ENCODE results near the gene VMAC. TPM values are rescaled to one million over a fixed set of nuclear protein-coding genes. Genes with fewer than 3 reads are reported as not detected.
A peak's percentile ranks its signal among the peaks of the same experiment; 100 is the strongest.

Gene VMAC
- total and polyA plus RNA-seq, 9 of the 15 experiments (the other 6 are each of a cell fraction or from before 2014, with no cell fraction given): 0.03 to 3.4 (median 1.1) TPM

DNA sequence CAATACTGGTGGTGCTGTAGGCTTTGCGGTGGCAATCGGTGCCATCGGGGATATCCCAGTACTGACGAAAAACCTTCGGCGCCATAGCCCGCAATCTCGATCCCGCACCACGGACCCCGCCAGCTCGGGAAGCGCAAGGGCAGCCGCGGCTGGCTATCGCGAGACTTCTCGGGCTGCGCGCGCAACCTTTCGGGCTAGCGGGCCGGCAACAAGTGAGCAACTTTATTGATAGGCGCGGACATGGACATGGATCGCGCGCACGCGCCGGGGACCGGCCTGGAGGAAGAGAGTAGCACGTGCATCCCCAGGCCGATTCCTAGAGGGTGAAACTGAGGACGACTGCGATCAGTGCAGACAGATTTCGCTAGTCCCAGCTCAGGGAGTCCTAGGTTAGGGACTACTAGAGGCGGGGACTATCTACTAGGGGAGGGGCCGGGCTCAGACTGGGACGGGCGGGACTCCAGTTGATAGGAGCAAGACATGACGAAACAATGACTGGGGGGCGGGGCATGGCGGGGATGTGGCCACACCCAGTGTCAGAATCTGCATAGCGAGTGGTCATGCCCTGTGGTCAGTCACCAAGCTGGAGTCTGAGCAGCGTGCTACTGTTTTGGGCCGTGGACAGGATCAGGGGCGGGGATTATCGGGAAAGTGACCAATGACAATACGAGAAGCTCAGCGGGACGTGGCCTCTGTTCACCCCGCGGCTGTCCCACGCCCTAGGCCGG is 884 bp upstream of the VMAC start, which contains the start of gene NDUFA11 (continued):
- TF ChIP-seq SIX5 (IDR thresholded peaks at IDR 0.05; ENCODE audit: borderline replicate concordance in 1 of 2, insufficient read depth in 1 of 2, low read depth in 1 of 2, low read length in 2 of 2) (no peak), YY1 (IDR thresholded peaks at IDR 0.05; ENCODE audit: borderline replicate concordance in 1 of 3, control insufficient read depth in 1 of 3, extremely low read depth in 1 of 3, insufficient read depth in 3 of 3, insufficient read length in 1 of 3, insufficient replicate concordance in 2 of 3, low read depth in 1 of 3, low read length in 2 of 3) (peak; percentile 32 to 81 (median 73)), ZNF707 (CRISPR knock-in tag; conservative IDR thresholded peaks at IDR 0.05) (no peak), ESRRB (CRISPR knock-in tag; IDR thresholded peaks at IDR 0.05; ENCODE audit: borderline replicate concordance) (no peak), KLF13 (tag; IDR thresholded peaks at IDR 0.05; ENCODE audit: borderline replicate concordance, low read depth) (peak; percentile 31; the same call in 1 of the 2 replicates), CXXC5 (CRISPR knock-in tag; IDR thresholded peaks at IDR 0.05) (peak; percentile 94), ZNF12 (CRISPR knock-in tag; IDR thresholded peaks at IDR 0.05) (peak; percentile 86; the same call in 1 of the 2 replicates), ZC3H11A (IDR thresholded peaks at IDR 0.05; ENCODE audit: low read depth, low read length) (no peak), ZNF224 (CRISPR knock-in tag; IDR thresholded peaks at IDR 0.05) (no peak), CCNT2 (IDR thresholded peaks at IDR 0.05; ENCODE audit: borderline replicate concordance, extremely low read depth, insufficient read length, low read depth, low read length) (peak; percentile 67), E2F5 (CRISPR knock-in tag; IDR thresholded peaks at IDR 0.05) (0 out of 2 replicates have a peak, but pooled peaks have one; percentile 31), CBX1 (IDR thresholded peaks at IDR 0.05; ENCODE audit: low read depth) (no peak), MECOM (CRISPR knock-in tag; IDR thresholded peaks at IDR 0.05) (no peak), U2AF2 (optimal IDR thresholded peaks at IDR 0.05; ENCODE audit: low read depth, low read length) (no peak), MTA1 (IDR thresholded peaks at IDR 0.05; ENCODE audit: borderline replicate concordance) (no peak), RBFOX2 (IDR thresholded peaks at IDR 0.05; ENCODE audit: low read depth, low read length) (peak; percentile 98)
- TF ChIP-seq, protein P1, sequence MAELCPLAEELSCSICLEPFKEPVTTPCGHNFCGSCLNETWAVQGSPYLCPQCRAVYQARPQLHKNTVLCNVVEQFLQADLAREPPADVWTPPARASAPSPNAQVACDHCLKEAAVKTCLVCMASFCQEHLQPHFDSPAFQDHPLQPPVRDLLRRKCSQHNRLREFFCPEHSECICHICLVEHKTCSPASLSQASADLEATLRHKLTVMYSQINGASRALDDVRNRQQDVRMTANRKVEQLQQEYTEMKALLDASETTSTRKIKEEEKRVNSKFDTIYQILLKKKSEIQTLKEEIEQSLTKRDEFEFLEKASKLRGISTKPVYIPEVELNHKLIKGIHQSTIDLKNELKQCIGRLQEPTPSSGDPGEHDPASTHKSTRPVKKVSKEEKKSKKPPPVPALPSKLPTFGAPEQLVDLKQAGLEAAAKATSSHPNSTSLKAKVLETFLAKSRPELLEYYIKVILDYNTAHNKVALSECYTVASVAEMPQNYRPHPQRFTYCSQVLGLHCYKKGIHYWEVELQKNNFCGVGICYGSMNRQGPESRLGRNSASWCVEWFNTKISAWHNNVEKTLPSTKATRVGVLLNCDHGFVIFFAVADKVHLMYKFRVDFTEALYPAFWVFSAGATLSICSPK (IDR thresholded peaks at IDR 0.05; ENCODE audit: borderline replicate concordance): no peak
- TF ChIP-seq, protein P2, sequence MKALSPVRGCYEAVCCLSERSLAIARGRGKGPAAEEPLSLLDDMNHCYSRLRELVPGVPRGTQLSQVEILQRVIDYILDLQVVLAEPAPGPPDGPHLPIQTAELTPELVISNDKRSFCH (CRISPR knock-in tag; IDR thresholded peaks at IDR 0.05): no peak
- TF ChIP-seq, protein P2 (tag; IDR thresholded peaks at IDR 0.05): 0 out of 2 replicates have a peak, but pooled peaks have one; percentile 14
- TF ChIP-seq, protein P3, sequence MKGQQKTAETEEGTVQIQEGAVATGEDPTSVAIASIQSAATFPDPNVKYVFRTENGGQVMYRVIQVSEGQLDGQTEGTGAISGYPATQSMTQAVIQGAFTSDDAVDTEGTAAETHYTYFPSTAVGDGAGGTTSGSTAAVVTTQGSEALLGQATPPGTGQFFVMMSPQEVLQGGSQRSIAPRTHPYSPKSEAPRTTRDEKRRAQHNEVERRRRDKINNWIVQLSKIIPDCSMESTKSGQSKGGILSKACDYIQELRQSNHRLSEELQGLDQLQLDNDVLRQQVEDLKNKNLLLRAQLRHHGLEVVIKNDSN (CRISPR knock-in tag; IDR thresholded peaks at IDR 0.05): peak; percentile 71
- TF ChIP-seq, protein P4, sequence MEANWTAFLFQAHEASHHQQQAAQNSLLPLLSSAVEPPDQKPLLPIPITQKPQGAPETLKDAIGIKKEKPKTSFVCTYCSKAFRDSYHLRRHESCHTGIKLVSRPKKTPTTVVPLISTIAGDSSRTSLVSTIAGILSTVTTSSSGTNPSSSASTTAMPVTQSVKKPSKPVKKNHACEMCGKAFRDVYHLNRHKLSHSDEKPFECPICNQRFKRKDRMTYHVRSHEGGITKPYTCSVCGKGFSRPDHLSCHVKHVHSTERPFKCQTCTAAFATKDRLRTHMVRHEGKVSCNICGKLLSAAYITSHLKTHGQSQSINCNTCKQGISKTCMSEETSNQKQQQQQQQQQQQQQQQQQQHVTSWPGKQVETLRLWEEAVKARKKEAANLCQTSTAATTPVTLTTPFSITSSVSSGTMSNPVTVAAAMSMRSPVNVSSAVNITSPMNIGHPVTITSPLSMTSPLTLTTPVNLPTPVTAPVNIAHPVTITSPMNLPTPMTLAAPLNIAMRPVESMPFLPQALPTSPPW (CRISPR knock-in tag; IDR thresholded peaks at IDR 0.05): peak; percentile 68; the same call in 1 of the 2 replicates
